ENCODE data around the gene LPCAT1.
A peak's percentile ranks its signal among the peaks of the same experiment; 100 is the strongest.

Gene LPCAT1

DNA sequence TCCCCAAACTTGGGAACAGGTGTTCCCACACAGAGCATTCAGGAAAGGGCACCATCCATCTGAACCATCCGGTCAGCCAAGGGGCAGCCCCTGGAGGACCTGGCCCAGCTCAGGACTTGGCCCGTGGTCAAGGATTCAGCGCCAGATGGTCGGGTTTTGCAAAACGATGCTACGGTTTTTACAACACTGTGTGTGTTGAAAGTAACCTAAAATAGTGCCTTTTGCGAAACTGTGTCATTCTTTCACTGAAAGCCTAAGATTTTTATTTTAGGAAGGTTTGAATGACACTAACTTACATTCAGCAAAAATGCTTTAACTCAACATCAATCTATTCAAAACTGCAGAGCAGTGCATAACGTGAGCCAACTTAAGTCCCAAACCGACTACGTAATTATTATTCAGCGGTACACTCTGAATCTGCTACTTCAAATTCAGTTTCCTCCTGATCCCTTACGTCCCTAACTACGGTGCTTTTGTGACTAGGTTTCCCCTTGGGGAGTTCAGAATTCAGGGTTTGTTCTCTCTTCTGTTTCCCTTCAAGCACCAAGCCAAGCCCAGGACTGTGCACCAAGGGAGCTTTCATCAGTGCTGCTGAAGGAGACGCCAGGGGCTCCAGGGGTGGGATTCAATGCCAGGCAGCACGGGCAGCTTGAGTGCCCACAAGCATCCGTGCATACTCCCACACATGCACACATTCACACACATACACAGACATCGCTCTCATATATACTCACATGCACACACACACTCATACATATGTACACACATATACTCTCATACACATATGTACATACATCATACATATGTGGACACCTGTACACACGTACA is 25.8 kb downstream of the LPCAT1 start:
- in situ Hi-C loops (cut with MboI; ENCODE audit: low pct_unique_long_range_greater_than_20kb, low sequenced_read_pairs, unreplicated experiment) = no loop called here
- TF ChIP-seq, protein P1, sequence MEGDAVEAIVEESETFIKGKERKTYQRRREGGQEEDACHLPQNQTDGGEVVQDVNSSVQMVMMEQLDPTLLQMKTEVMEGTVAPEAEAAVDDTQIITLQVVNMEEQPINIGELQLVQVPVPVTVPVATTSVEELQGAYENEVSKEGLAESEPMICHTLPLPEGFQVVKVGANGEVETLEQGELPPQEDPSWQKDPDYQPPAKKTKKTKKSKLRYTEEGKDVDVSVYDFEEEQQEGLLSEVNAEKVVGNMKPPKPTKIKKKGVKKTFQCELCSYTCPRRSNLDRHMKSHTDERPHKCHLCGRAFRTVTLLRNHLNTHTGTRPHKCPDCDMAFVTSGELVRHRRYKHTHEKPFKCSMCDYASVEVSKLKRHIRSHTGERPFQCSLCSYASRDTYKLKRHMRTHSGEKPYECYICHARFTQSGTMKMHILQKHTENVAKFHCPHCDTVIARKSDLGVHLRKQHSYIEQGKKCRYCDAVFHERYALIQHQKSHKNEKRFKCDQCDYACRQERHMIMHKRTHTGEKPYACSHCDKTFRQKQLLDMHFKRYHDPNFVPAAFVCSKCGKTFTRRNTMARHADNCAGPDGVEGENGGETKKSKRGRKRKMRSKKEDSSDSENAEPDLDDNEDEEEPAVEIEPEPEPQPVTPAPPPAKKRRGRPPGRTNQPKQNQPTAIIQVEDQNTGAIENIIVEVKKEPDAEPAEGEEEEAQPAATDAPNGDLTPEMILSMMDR (IDR thresholded peaks at IDR 0.05; ENCODE audit: extremely low read depth, insufficient read depth, missing control alignments) = no peak
- peak; percentile 70 for DNase-seq (ENCODE audit: low spot score)

DNA sequence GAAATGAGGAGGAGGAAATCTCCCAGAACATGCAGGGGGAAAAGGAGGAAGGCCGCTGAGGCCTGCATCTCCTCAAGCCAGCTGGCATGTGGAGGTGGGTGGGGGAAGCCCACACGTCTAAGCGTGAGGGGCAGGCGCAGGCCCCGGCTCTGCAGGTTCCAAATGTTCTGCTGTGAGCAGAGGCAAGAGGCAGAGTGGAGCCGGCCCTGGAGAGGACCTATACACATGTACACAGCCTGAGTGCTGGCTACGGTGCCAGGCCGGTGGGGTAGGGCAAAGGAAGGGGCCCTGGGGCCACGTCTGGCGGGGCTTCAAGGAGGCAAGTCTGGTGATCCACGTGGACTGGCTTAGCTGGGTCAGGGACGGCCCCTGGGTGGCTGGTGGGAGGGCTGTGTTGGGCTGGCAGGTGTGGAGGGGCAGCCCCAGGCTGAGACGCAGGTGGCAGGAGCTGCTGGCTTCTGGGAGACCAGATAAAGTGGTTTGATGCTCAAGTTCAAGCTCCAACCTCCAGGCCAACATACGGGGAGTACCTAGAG is 26.4 kb downstream of the LPCAT1 start:
- in situ Hi-C loops (cut with MboI; ENCODE audit: low pct_unique_long_range_greater_than_20kb, low sequenced_read_pairs, unreplicated experiment) = no loop called here
- TF ChIP-seq, protein P1 (IDR thresholded peaks at IDR 0.05; ENCODE audit: extremely low read depth, insufficient read depth, missing control alignments) = no peak
- no peak for DNase-seq (ENCODE audit: low spot score)

DNA sequence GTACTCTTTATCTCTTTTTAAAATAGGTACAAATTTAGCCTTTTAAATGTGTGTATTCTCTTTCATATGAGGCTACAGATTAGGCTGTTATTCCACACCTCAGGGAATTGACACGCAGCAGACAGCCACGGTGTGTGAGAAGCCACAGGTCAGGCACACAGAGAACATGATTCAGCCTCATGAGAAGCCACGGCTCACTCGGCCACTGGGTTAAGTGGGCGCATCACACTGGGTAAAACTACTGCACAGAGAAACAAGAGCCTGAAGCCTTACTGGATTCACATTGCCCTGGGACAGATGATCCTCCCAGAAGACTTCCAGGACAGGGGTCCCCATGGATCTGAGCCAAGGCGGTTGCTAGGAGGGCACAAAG is 28.2 kb downstream of the LPCAT1 start:
- no peak for DNase-seq (ENCODE audit: low spot score)
- in situ Hi-C loops (cut with MboI; ENCODE audit: low pct_unique_long_range_greater_than_20kb, low sequenced_read_pairs, unreplicated experiment) = no loop called here
- TF ChIP-seq, protein P1 (IDR thresholded peaks at IDR 0.05; ENCODE audit: extremely low read depth, insufficient read depth, missing control alignments) = no peak

DNA sequence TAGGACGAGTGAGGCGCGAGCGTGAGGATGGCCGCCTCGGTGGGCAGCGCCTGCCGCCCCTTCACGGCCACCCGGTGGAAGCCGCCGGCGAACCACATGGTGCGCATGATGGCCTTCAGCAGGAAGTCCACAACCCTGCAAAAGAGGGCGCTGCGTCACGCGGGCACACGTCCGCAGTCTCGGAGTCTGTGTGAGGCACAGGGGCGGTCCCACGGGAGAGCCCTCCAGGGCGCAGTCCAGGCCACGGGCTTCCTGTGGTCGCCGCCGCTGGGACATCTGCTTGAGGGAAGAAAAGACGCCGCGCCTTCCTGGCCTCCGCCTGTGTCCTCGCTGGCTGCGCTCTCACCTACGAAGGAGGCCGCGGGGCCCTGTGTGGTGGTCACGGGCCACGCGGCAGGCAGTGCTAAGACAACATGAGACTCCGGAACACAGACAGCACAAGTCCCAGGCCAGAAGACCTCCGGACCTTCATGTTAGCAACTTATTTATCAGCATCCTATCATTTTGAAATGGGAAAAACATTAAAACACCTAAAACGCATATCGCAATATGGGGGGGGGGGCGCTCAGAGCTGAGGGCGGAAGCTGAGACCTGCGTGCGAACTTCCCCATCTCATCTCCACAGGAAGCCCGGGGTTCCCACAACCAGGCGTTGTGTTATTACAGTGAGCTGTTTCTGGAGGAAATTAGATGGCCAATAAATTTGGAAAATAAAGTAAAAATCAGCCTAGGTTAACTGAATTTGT is 28.8 kb downstream of the LPCAT1 start:
- in situ Hi-C loops (cut with MboI; ENCODE audit: low pct_unique_long_range_greater_than_20kb, low sequenced_read_pairs, unreplicated experiment) = no loop called here
- DNase-seq (ENCODE audit: low spot score) = no peak
- TF ChIP-seq, protein P1 (IDR thresholded peaks at IDR 0.05; ENCODE audit: extremely low read depth, insufficient read depth, missing control alignments) = peak; percentile 58

DNA sequence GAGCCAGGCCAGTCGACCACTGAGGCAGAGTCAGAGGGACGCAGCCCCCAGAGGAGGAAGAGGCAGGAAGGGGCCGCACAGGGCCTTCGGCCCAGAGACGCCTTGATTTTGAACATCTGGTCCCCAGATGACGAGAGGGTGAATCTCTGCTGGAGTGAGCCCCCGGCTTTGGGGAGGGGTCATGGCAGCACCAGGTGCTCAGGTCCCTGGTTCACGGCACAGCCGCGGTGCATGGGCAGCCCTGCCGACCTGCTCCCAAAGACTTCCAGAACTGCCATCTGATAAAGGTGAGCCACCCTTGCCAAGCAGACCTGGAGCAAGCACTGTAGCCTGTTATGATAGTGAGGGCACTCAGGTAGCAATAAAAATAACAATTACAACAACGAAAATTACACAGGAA is 29.8 kb downstream of the LPCAT1 start:
- no peak for DNase-seq (ENCODE audit: low spot score)
- TF ChIP-seq, protein P1 (IDR thresholded peaks at IDR 0.05; ENCODE audit: extremely low read depth, insufficient read depth, missing control alignments) = no peak
- in situ Hi-C loops (cut with MboI; ENCODE audit: low pct_unique_long_range_greater_than_20kb, low sequenced_read_pairs, unreplicated experiment) = no loop called here

DNA sequence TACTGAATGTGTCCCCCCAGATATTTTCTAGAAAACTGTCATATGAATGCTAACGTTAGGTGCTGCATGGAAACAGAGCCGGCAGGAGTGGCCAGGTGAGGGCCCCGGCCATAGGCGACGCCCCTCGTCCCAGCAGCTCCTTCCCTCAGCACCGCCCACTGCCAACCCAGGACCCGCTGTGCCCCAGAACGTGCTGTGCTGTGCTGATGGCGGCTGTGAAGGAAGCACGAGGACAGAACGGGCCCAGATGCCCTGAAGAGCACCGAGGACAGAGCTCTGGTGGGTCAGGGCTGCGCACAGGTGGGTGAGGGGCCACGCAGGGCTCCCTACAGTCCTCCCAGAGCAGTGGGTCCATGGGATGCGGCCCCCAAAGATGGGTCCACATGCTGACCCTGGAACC is 30.3 kb downstream of the LPCAT1 start:
- in situ Hi-C loops (cut with MboI; ENCODE audit: low pct_unique_long_range_greater_than_20kb, low sequenced_read_pairs, unreplicated experiment) = no loop called here
- DNase-seq (ENCODE audit: low spot score) = no peak
- TF ChIP-seq, protein P1 (IDR thresholded peaks at IDR 0.05; ENCODE audit: extremely low read depth, insufficient read depth, missing control alignments) = no peak
